Uterus (tissue), 2 donors: ENCODE data around the gene NTRK3.

Experiments used
- POLR2A ChIP-seq, 2 donors: fragments of 450-650 bp; IDR thresholded peaks; one replicate each; pipeline ENCODE4 v1.6.1; 2016; ENCODE audit warnings: antibody characterized with exemption in 2 of 2, mild to moderate bottlenecking in 1 of 2, moderate library complexity in 1 of 2
- TF ChIP-seq, protein P1 (sequence below), 4 experiments: fragments of 200-600 bp in 2 of 4; fragments of 450-650 bp in 2 of 4; sonication (generic) in 2 of 4; IDR thresholded peaks; one replicate each; pipeline ENCODE4 v1.5.1; 2016 to 2019; ENCODE audit warnings: antibody characterized with exemption in 4 of 4, mild to moderate bottlenecking in 2 of 4, moderate library complexity in 1 of 4

DNA sequence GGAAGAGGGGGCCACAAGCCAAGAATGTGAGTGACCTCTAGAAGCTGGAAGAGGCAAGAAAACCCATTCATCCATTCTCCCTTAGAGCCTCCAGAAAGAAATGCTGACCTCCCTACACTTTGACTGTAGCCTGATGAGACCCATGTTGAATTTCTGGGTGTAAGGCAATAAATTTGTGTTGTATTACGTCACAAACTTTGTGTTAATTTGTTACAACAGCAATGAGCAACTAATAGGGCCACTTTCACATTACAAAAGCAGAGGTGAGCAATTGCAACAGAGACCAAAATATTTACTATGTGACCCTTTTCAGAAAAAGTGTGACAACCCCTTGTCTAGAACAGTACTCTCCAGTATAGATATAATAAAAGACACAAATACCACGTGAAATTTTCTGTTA is 101.2 kb downstream of the NTRK3 start:
- TF ChIP-seq, protein P1, sequence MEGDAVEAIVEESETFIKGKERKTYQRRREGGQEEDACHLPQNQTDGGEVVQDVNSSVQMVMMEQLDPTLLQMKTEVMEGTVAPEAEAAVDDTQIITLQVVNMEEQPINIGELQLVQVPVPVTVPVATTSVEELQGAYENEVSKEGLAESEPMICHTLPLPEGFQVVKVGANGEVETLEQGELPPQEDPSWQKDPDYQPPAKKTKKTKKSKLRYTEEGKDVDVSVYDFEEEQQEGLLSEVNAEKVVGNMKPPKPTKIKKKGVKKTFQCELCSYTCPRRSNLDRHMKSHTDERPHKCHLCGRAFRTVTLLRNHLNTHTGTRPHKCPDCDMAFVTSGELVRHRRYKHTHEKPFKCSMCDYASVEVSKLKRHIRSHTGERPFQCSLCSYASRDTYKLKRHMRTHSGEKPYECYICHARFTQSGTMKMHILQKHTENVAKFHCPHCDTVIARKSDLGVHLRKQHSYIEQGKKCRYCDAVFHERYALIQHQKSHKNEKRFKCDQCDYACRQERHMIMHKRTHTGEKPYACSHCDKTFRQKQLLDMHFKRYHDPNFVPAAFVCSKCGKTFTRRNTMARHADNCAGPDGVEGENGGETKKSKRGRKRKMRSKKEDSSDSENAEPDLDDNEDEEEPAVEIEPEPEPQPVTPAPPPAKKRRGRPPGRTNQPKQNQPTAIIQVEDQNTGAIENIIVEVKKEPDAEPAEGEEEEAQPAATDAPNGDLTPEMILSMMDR (IDR thresholded peaks at IDR 0.05), result no peak
- no peak for TF ChIP-seq POLR2A (IDR thresholded peaks at IDR 0.05)
